BJ (cell line): Measurements from ENCODE around the gene SSH2. TPM values are rescaled to one million over a fixed set of nuclear protein-coding genes. Genes with fewer than 3 reads are reported as not detected.

Experiments used
- CTCF ChIA-PET: fragments of 350-600 bp; formaldehyde crosslinking; extraction: SDS; loops from one replicate; lab custom pipeline; 2021; ENCODE audit warnings: antibody characterized with exemption, inconsistent platforms; lab: Yijun Ruan, JAX
- POLR2A ChIA-PET: fragments of 300-600 bp; sonication (Branson Sonifier 250); formaldehyde crosslinking; extraction: SDS; loops from one replicate; lab custom pipeline; 2021; ENCODE audit warnings: antibody characterized with exemption; lab: Charles Lee
- DNase-seq: peaks from one replicate; pipeline ENCODE4 v3.0.0-alpha.2; 2011; ENCODE audit warnings: low read depth
- H3K27me3 ChIP-seq: 2 replicates; pipeline ENCODE4 v1.6.0; 2011; ENCODE audit warnings: low read length; ENCODE audit not compliant: control insufficient read depth, insufficient read depth
- H3K36me3 ChIP-seq: 2 replicates; pipeline ENCODE4 v1.5.1; 2011; ENCODE audit warnings: low read length; ENCODE audit not compliant: control insufficient read depth, insufficient read depth
- H3K4me3 ChIP-seq: 2 replicates; pipeline ENCODE4 v1.5.1; 2011; ENCODE audit warnings: low read depth, mild to moderate bottlenecking, control low read depth, low read length
- CTCF ChIP-seq: IDR thresholded peaks from 2 replicates; pipeline ENCODE4 v1.5.1; 2011; ENCODE audit warnings: low read depth, mild to moderate bottlenecking, control low read depth, inconsistent platforms, low read length, moderate library complexity; ENCODE audit not compliant: insufficient read depth
- polyA plus RNA-seq: library from polyadenylated mRNA; depleted of rRNA; stranded (reverse); fragments of >200 nt; gene quantifications from 2 replicates; pipeline ENCODE4 v1.2.3, GENCODE V29; 2011

SSH2 gene
- polyA plus RNA-seq, 1 experiment: 5.7 TPM

- POLR2A ChIA-PET: no interaction called here
- no peaks in the 10 kb centered on the region for H3K27me3 ChIP-seq
- no peak for DNase-seq
- CTCF ChIA-PET: interaction anchor here (1.1 to 1.4 kb wide), 2 partner anchors 12 to 20 kb away, joined by 3 to 4 read pairs; no protein-coding TSS in a partner anchor
- no peak for TF ChIP-seq CTCF
- no peaks in the 10 kb centered on the region for H3K36me3 ChIP-seq
- no peak overlapping the region for H3K4me3 ChIP-seq
Measured at GRCh38 chr17:29611351-29612093, 318.5 kb downstream of the SSH2 start.

- no peaks in the 10 kb centered on the region for H3K27me3 ChIP-seq
- ChIA-PET CTCF (no interaction called here), POLR2A (no interaction called here)
- no peaks in the 10 kb centered on the region for H3K36me3 ChIP-seq
- no peak for DNase-seq
- no peak for TF ChIP-seq CTCF
- no peak overlapping the region for H3K4me3 ChIP-seq
Measured at GRCh38 chr17:29610395-29610794, 319.6 kb downstream of the SSH2 start.

- ChIA-PET POLR2A (no interaction called here), CTCF (interaction anchor here (0.7 to 1.5 kb wide), 3 partner anchors 9 to 10 kb away, joined by 3 read pairs; no protein-coding TSS in a partner anchor)
- no peaks in the 10 kb centered on the region for H3K36me3 ChIP-seq
- no peaks in the 10 kb centered on the region for H3K27me3 ChIP-seq
- H3K4me3 ChIP-seq: no peak overlapping the region
- no peak for TF ChIP-seq CTCF
- no peak for DNase-seq
Measured at GRCh38 chr17:29608986-29609385, 321.0 kb downstream of the SSH2 start.

- H3K36me3 ChIP-seq: no peaks in the 10 kb centered on the region
- POLR2A ChIA-PET: no interaction called here
- no peak for TF ChIP-seq CTCF
Measured at GRCh38 chr17:29607557-29608195, 322.4 kb downstream of the SSH2 start.

GRCh38 chr17:29603109-29603674, 326.8 kb downstream of the SSH2 start:
- Histone ChIP-seq H3K4me3 (no peak overlapping the region), H3K36me3 (no peaks in the 10 kb centered on the region), H3K27me3 (no peaks in the 10 kb centered on the region)
- ChIA-PET CTCF (interaction anchor here (1.7 kb wide), 1 partner anchor 11 kb away, joined by 3 read pairs; no protein-coding TSS in a partner anchor), POLR2A (no interaction called here)
- no peak for TF ChIP-seq CTCF
- no peak for DNase-seq

More at GRCh38 chr17:29607557-29608195, 322.4 kb downstream of the SSH2 start:
- H3K27me3 ChIP-seq: no peaks in the 10 kb centered on the region
- DNase-seq: no peak
- CTCF ChIA-PET: interaction anchor here (0.7 to 1.5 kb wide), 3 partner anchors 9 to 17 kb away, joined by 3 to 5 read pairs (median 3); no protein-coding TSS in a partner anchor
- no peak overlapping the region for H3K4me3 ChIP-seq
